SU-DHL-6 (cell line): ENCODE measurements around the gene SLC38A9.

Source experiments
- CTCF ChIP-seq: fragments of 200-600 bp; sonication (generic); IDR thresholded peaks from one replicate; pipeline ENCODE4 v1.5.1; 2017; ENCODE audit warnings: antibody characterized with exemption, mild to moderate bottlenecking, low read length, moderate library complexity; ENCODE audit not compliant: insufficient read depth, poor library complexity, severe bottlenecking
- EZH2phosphoT487 ChIP-seq: fragments of 200-600 bp; sonication (generic), shearing (Covaris generic); conservative IDR thresholded peaks from 2 replicates; pipeline ENCODE4 v1.6.1; 2018; ENCODE audit warnings: mild to moderate bottlenecking, antibody characterized with exemption, low read length, moderate library complexity, mixed read lengths

GRCh38 chr5:55625589-55625909 is 86.6 kb downstream of the SLC38A9 start:
- TF ChIP-seq CTCF (no peak), EZH2phosphoT487 (no peak)
